HEK293 (cell line): ENCODE data around the gene EFNB1.

ENCODE experiments used
- AEBP2 ChIP-seq: fragments of 450-650 bp; formaldehyde crosslinking; IDR thresholded peaks from 2 replicates; pipeline ENCODE4 v1.5.1; 2016; ENCODE audit warnings: missing biosample characterization, missing genetic modification characterization, borderline replicate concordance
- ATF2 ChIP-seq: fragments of 450-650 bp; formaldehyde crosslinking; IDR thresholded peaks from 2 replicates; pipeline ENCODE4 v1.5.1; 2016; ENCODE audit warnings: missing biosample characterization, missing genetic modification characterization, low read depth
- MEIS1 ChIP-seq: sonication (generic); formaldehyde crosslinking; IDR thresholded peaks from 2 replicates; pipeline ENCODE4 v1.8.1; 2022; ENCODE audit warnings: missing genetic modification reagents, mild to moderate bottlenecking, borderline replicate concordance
- PBX3 ChIP-seq: sonication (generic); formaldehyde crosslinking; IDR thresholded peaks from 2 replicates; pipeline ENCODE4 v1.8.1; 2022; ENCODE audit warnings: mild to moderate bottlenecking, moderate library complexity, missing genetic modification reagents
- SCRT1 ChIP-seq: fragments of 450-650 bp; formaldehyde crosslinking; IDR thresholded peaks from 2 replicates; pipeline ENCODE4 v1.5.1; 2016; ENCODE audit warnings: missing biosample characterization, missing genetic modification characterization, borderline replicate concordance
- SP2 ChIP-seq: fragments of 450-650 bp; formaldehyde crosslinking; IDR thresholded peaks from 2 replicates; pipeline ENCODE4 v1.5.1; 2016; ENCODE audit warnings: missing biosample characterization, missing genetic modification characterization
- TRIM28 ChIP-seq: IDR thresholded peaks from 2 replicates; pipeline ENCODE4 v1.6.1; 2011; ENCODE audit warnings: low read length, control low read depth, borderline replicate concordance
- YY2 ChIP-seq: fragments of 450-650 bp; formaldehyde crosslinking; IDR thresholded peaks from 2 replicates; pipeline ENCODE4 v1.5.1; 2016; ENCODE audit warnings: missing biosample characterization, missing genetic modification characterization
- ZBTB6 ChIP-seq: fragments of 450-650 bp; formaldehyde crosslinking; IDR thresholded peaks from 2 replicates; pipeline ENCODE4 v1.5.1; 2017; ENCODE audit warnings: missing biosample characterization, missing genetic modification characterization
- ZBTB8A ChIP-seq: fragments of 450-650 bp; formaldehyde crosslinking; IDR thresholded peaks from 2 replicates; pipeline ENCODE4 v1.5.1; 2016; ENCODE audit warnings: missing biosample characterization, missing genetic modification characterization
- ZFP37 ChIP-seq: fragments of 450-650 bp; formaldehyde crosslinking; IDR thresholded peaks from 2 replicates; pipeline ENCODE4 v1.5.1; 2016; ENCODE audit warnings: missing biosample characterization, missing genetic modification characterization
- ZNF112 ChIP-seq: fragments of 450-650 bp; formaldehyde crosslinking; IDR thresholded peaks from 2 replicates; pipeline ENCODE4 v1.5.0; 2017; ENCODE audit warnings: missing biosample characterization, missing genetic modification characterization
- ZNF146 ChIP-seq: fragments of 450-650 bp; formaldehyde crosslinking; IDR thresholded peaks from 2 replicates; pipeline ENCODE4 v1.5.1; 2016; ENCODE audit warnings: missing biosample characterization, missing genetic modification characterization
- ZNF155 ChIP-seq: fragments of 450-650 bp; formaldehyde crosslinking; IDR thresholded peaks from 2 replicates; pipeline ENCODE4 v1.5.1; 2016; ENCODE audit warnings: missing biosample characterization, missing genetic modification characterization
- ZNF157 ChIP-seq: fragments of 450-650 bp; formaldehyde crosslinking; IDR thresholded peaks from 2 replicates; pipeline ENCODE4 v1.5.1; 2016; ENCODE audit warnings: missing biosample characterization, missing genetic modification characterization
- ZNF221 ChIP-seq: fragments of 450-650 bp; formaldehyde crosslinking; IDR thresholded peaks from 2 replicates; pipeline ENCODE4 v1.5.1; 2017; ENCODE audit warnings: missing biosample characterization, missing genetic modification characterization, borderline replicate concordance
- ZNF302 ChIP-seq: fragments of 450-650 bp; formaldehyde crosslinking; IDR thresholded peaks from 2 replicates; pipeline ENCODE4 v1.5.1; 2016; ENCODE audit warnings: missing biosample characterization, missing genetic modification characterization, low read depth
- ZNF311 ChIP-seq: fragments of 450-650 bp; formaldehyde crosslinking; IDR thresholded peaks from 2 replicates; pipeline ENCODE4 v1.5.1; 2017; ENCODE audit warnings: missing biosample characterization, missing genetic modification characterization, borderline replicate concordance
- ZNF341 ChIP-seq: fragments of 450-650 bp; formaldehyde crosslinking; IDR thresholded peaks from 2 replicates; pipeline ENCODE4; 2016; ENCODE audit warnings: low read depth, missing biosample characterization, missing genetic modification characterization
- ZNF513 ChIP-seq: fragments of 450-650 bp; IDR thresholded peaks from 2 replicates; pipeline ENCODE4 v1.5.1; 2018; ENCODE audit warnings: missing biosample characterization, missing genetic modification characterization
- ZNF529 ChIP-seq: fragments of 450-650 bp; formaldehyde crosslinking; IDR thresholded peaks from 2 replicates; pipeline ENCODE4 v1.5.1; 2017; ENCODE audit warnings: missing genetic modification characterization, missing biosample characterization; ENCODE audit not compliant: insufficient replicate concordance
- ZNF530 ChIP-seq: fragments of 450-650 bp; formaldehyde crosslinking; IDR thresholded peaks from 2 replicates; pipeline ENCODE4 v1.5.1; 2016; ENCODE audit warnings: low read depth, missing biosample characterization, missing genetic modification characterization
- ZNF560 ChIP-seq: fragments of 450-650 bp; formaldehyde crosslinking; IDR thresholded peaks from 2 replicates; pipeline ENCODE4 v1.5.1; 2017; ENCODE audit warnings: missing biosample characterization, missing genetic modification characterization, borderline replicate concordance
- ZNF580 ChIP-seq: fragments of 450-650 bp; formaldehyde crosslinking; IDR thresholded peaks from 2 replicates; pipeline ENCODE4 v1.5.1; 2016; ENCODE audit warnings: missing biosample characterization, missing genetic modification characterization
- ZNF600 ChIP-seq: fragments of 450-650 bp; formaldehyde crosslinking; IDR thresholded peaks from 2 replicates; pipeline ENCODE4 v1.5.1; 2016; ENCODE audit warnings: missing biosample characterization, missing genetic modification characterization
- ZNF645 ChIP-seq: fragments of 450-650 bp; formaldehyde crosslinking; IDR thresholded peaks from 2 replicates; pipeline ENCODE4; 2016; ENCODE audit warnings: missing biosample characterization, missing genetic modification characterization
- ZNF654 ChIP-seq: fragments of 450-650 bp; formaldehyde crosslinking; IDR thresholded peaks from 2 replicates; pipeline ENCODE4 v1.5.1; 2016; ENCODE audit warnings: low read depth, missing biosample characterization, missing genetic modification characterization
- ZNF747 ChIP-seq: fragments of 450-650 bp; formaldehyde crosslinking; IDR thresholded peaks from 2 replicates; pipeline ENCODE4 v1.5.1; 2016; ENCODE audit warnings: missing biosample characterization, missing genetic modification characterization
- ZNF791 ChIP-seq: fragments of 450-650 bp; formaldehyde crosslinking; IDR thresholded peaks from 2 replicates; pipeline ENCODE4 v1.5.1; 2016; ENCODE audit warnings: missing biosample characterization, missing genetic modification characterization
- ZSCAN16 ChIP-seq: fragments of 450-650 bp; formaldehyde crosslinking; IDR thresholded peaks from 2 replicates; pipeline ENCODE4 v1.5.1; 2016; ENCODE audit warnings: missing biosample characterization, missing genetic modification characterization

The EFNB1 gene

GRCh38 chrX:68828740-68829581 is at the start of gene EFNB1 (continued):
- no peak for TF ChIP-seq ZNF513 (tag by site-specific recombination)
- no peak for TF ChIP-seq ZSCAN16 (tag by site-specific recombination)
- TF ChIP-seq SP2 (tag by site-specific recombination): peak; percentile 79
- no peak for TF ChIP-seq ZNF155 (tag by site-specific recombination)
- no peak for TF ChIP-seq ZNF112 (tag by site-specific recombination)
- no peak for TF ChIP-seq ATF2
- peak; percentile 70 for TF ChIP-seq ZBTB8A (tag by site-specific recombination)
- TF ChIP-seq ZNF791: no peak
- no peak for TF ChIP-seq ZNF157 (tag by site-specific recombination)
- no peak for TF ChIP-seq TRIM28
- no peak for TF ChIP-seq ZNF311 (tag by site-specific recombination)
- peak; percentile 57; the same call in 1 of the 2 replicates for TF ChIP-seq ZFP37
- TF ChIP-seq SCRT1 (tag by site-specific recombination): no peak
- no peak for TF ChIP-seq YY2 (tag by site-specific recombination)
- no peak for TF ChIP-seq ZNF580
- TF ChIP-seq ZNF341 (tag by site-specific recombination): peak; percentile 98
- no peak; the same call in none of the 2 replicates for TF ChIP-seq ZNF600
- TF ChIP-seq ZNF747: no peak
- TF ChIP-seq ZNF654 (tag by site-specific recombination): no peak
- TF ChIP-seq ZNF645 (tag by site-specific recombination): no peak
- TF ChIP-seq ZNF221 (tag by site-specific recombination): no peak
- peak; percentile 59; the same call in 1 of the 2 replicates for TF ChIP-seq PBX3
- no peak for TF ChIP-seq ZNF529 (tag by site-specific recombination)
- TF ChIP-seq AEBP2 (tag by site-specific recombination): no peak
- 0 out of 2 replicates have a peak, but pooled peaks have one; percentile 55 for TF ChIP-seq ZBTB6 (tag by site-specific recombination)
- TF ChIP-seq ZNF302 (tag by site-specific recombination): no peak
- no peak for TF ChIP-seq ZNF560
- no peak for TF ChIP-seq ZNF530 (tag by site-specific recombination)
- no peak for TF ChIP-seq ZNF146 (tag by site-specific recombination)
- no peak for TF ChIP-seq MEIS1
